ENCODE data around the gene SCMH1. TPM values are rescaled to one million over a fixed set of nuclear protein-coding genes. Genes with fewer than 3 reads are reported as not detected.

The SCMH1 gene
- total RNA-seq, 4 donors from 2014 or later: 45.6 to 102 (median 82.5) TPM

- Histone ChIP-seq H3K27me3 (no peaks in the 10 kb centered on the region), H3K4me1 (peaks cover 0 to 24% (median 4%) of the 10 kb centered on the region in 3 donors), H3K27ac (no peak overlapping the region), H3K4me3 (no peak overlapping the region), H3K9me3 (no peaks in the 10 kb centered on the region), H3K36me3 (peaks cover 1 to 94% of the 10 kb centered on the region in 2 donors)
- 89 to 100% methylated on average over 3 of the region's 3 CpGs for WGBS, 2 donors (ENCODE audit: low coverage in 1 of 2)
- ATAC-seq: no peak
- TF ChIP-seq EP300 (IDR thresholded peaks at IDR 0.05) (no peak), CTCF (IDR thresholded peaks at IDR 0.05) (no peak), POLR2AphosphoS5 (IDR thresholded peaks at IDR 0.05) (no peak), POLR2A (IDR thresholded peaks at IDR 0.05) (no peak)
Observed at GRCh38 chr1:41041614-41042270, 200.4 kb downstream of the SCMH1 start.

- H3K4me1 ChIP-seq: no peaks in the 10 kb centered on the region
- H3K4me3 ChIP-seq: no peak overlapping the region
- H3K27me3 ChIP-seq: no peaks in the 10 kb centered on the region
- H3K36me3 ChIP-seq: peaks cover 4 to 96% of the 10 kb centered on the region in 2 donors
- WGBS, 2 donors (ENCODE audit: low coverage in 1 of 2): 91 to 97% methylated on average over 3 to 4 of the region's 5 CpGs
- no peak for TF ChIP-seq POLR2AphosphoS5 (IDR thresholded peaks at IDR 0.05)
- TF ChIP-seq CTCF (IDR thresholded peaks at IDR 0.05): peak in 2 of 4 experiments; percentile 16 to 24
- H3K27ac ChIP-seq: no peak overlapping the region
- no peak for ATAC-seq
- H3K9me3 ChIP-seq: no peaks in the 10 kb centered on the region
Observed at GRCh38 chr1:41038110-41038509, 204.0 kb downstream of the SCMH1 start.

GRCh38 chr1:41037116-41037903 is 204.8 kb downstream of the SCMH1 start:
- no peaks in the 10 kb centered on the region for H3K27me3 ChIP-seq
- 90% methylated on average over 2 of the region's 3 CpGs; no CpG with 5 or more reads in 1 of the 2 donors for WGBS, 2 donors (ENCODE audit: low coverage in 1 of 2)
- peaks cover 4 to 98% of the 10 kb centered on the region in 2 donors for H3K36me3 ChIP-seq
- H3K4me1 ChIP-seq: no peaks in the 10 kb centered on the region
- no peak for ATAC-seq
- no peak overlapping the region for H3K27ac ChIP-seq
- no peak for TF ChIP-seq CTCF (IDR thresholded peaks at IDR 0.05)
- TF ChIP-seq POLR2A (IDR thresholded peaks at IDR 0.05): no peak
- no peak for TF ChIP-seq POLR2AphosphoS5 (IDR thresholded peaks at IDR 0.05)
- TF ChIP-seq EP300 (IDR thresholded peaks at IDR 0.05): no peak
- H3K4me3 ChIP-seq: no peak overlapping the region
- no peaks in the 10 kb centered on the region for H3K9me3 ChIP-seq

- Histone ChIP-seq H3K9me3 (no peaks in the 10 kb centered on the region), H3K4me1 (no peaks in the 10 kb centered on the region), H3K27me3 (no peaks in the 10 kb centered on the region), H3K4me3 (no peak overlapping the region), H3K27ac (no peak overlapping the region), H3K36me3 (peaks cover 4 to 98% of the 10 kb centered on the region in 2 donors)
- TF ChIP-seq POLR2A (IDR thresholded peaks at IDR 0.05) (no peak), EP300 (IDR thresholded peaks at IDR 0.05) (no peak), POLR2AphosphoS5 (IDR thresholded peaks at IDR 0.05) (no peak), CTCF (IDR thresholded peaks at IDR 0.05) (no peak)
- WGBS, 2 donors (ENCODE audit: low coverage in 1 of 2): 100% methylated on average over 1 to 3 of the region's 3 CpGs
- ATAC-seq: no peak
Observed at GRCh38 chr1:41033272-41033671, 208.8 kb downstream of the SCMH1 start.

All from gastroesophageal sphincter (tissue), 4 donors.